Keratinocyte (primary cell): Measurements from ENCODE around the gene SPECC1L. TPM values are rescaled to one million over a fixed set of nuclear protein-coding genes. Genes with fewer than 3 reads are reported as not detected.

Source experiments
- DNase-seq: peaks from one replicate; pipeline ENCODE4 v3.0.0-alpha.2; 2011; ENCODE audit warnings: low read depth, missing footprints, low spot score
- FAIRE-seq: peaks from 2 replicates; lab custom pipeline; 2011; peaks lifted over from hg19 to GRCh38; lab: Jason Lieb, UNC
- H2AFZ ChIP-seq: 2 replicates; pipeline ENCODE4 v1.6.0; 2012; ENCODE audit warnings: low read length, control low read depth, inconsistent platforms; ENCODE audit not compliant: control insufficient read depth
- H3K27ac ChIP-seq: 2 replicates; pipeline ENCODE4 v1.5.1; 2011; ENCODE audit warnings: low read length; ENCODE audit not compliant: control insufficient read depth, insufficient read depth
- H3K27me3 ChIP-seq: 3 replicates; pipeline ENCODE4 v1.6.0; 2011; ENCODE audit warnings: low read length; ENCODE audit not compliant: control insufficient read depth, insufficient read depth; ENCODE audit errors: extremely low read depth
- H3K36me3 ChIP-seq, 2 experiments: 2 replicates in 1 of 2; 3 replicates in 1 of 2; pipeline ENCODE4 v1.5.1; 2011; ENCODE audit warnings: low read length in 2 of 2, mild to moderate bottlenecking in 1 of 2; ENCODE audit not compliant: control insufficient read depth in 2 of 2, insufficient read depth in 2 of 2; ENCODE audit errors: extremely low read depth in 1 of 2
- H3K4me1 ChIP-seq: 3 replicates; pipeline ENCODE4 v1.5.1; 2011; ENCODE audit warnings: low read length; ENCODE audit not compliant: control insufficient read depth, insufficient read depth; ENCODE audit errors: extremely low read depth
- H3K4me2 ChIP-seq: 3 replicates; pipeline ENCODE4 v1.6.0; 2011; ENCODE audit warnings: low read depth, low read length; ENCODE audit not compliant: control insufficient read depth, insufficient read depth; ENCODE audit errors: extremely low read depth
- H3K4me3 ChIP-seq, 3 experiments: fragments of 200-600 bp in 1 of 3; sonication (generic) in 1 of 3; 2 replicates in 2 of 3; 3 replicates in 1 of 3; pipeline ENCODE4 v1.5.1; 2011 to 2016; ENCODE audit warnings: low read length in 3 of 3, mild to moderate bottlenecking in 3 of 3, control low read depth in 2 of 3, inconsistent platforms in 1 of 3, low read depth in 1 of 3, mixed read lengths in 1 of 3, mixed run types in 1 of 3, moderate library complexity in 1 of 3; ENCODE audit not compliant: control insufficient read depth in 2 of 3, insufficient read depth in 2 of 3; ENCODE audit errors: extremely low read depth in 1 of 3
- H3K79me2 ChIP-seq: 2 replicates; pipeline ENCODE4 v1.6.0; 2012; ENCODE audit warnings: low read length; ENCODE audit not compliant: control insufficient read depth, insufficient read depth
- H3K9ac ChIP-seq: 3 replicates; pipeline ENCODE4 v1.6.0; 2011; ENCODE audit warnings: low read length; ENCODE audit not compliant: control insufficient read depth, insufficient read depth; ENCODE audit errors: extremely low read depth
- H3K9me1 ChIP-seq: 3 replicates; pipeline ENCODE4 v1.6.0; 2011; ENCODE audit warnings: low read length; ENCODE audit not compliant: control insufficient read depth, insufficient read depth; ENCODE audit errors: extremely low read depth
- H3K9me3 ChIP-seq: 2 replicates; pipeline ENCODE4 v1.5.1; 2012; ENCODE audit warnings: low read depth, low read length; ENCODE audit not compliant: control insufficient read depth
- H4K20me1 ChIP-seq: 3 replicates; pipeline ENCODE4 v1.6.0; 2011; ENCODE audit warnings: low read length; ENCODE audit not compliant: control insufficient read depth, insufficient read depth; ENCODE audit errors: extremely low read depth
- EZH2 ChIP-seq: IDR thresholded peaks from one replicate; pipeline ENCODE4 v1.6.1; 2012; ENCODE audit warnings: inconsistent platforms, mild to moderate bottlenecking, low read length, moderate library complexity
- dilution Hi-C: fragments of 300-500 bp; cut with MboI; formaldehyde crosslinking; loops from one replicate; pipeline ENCODE4 v1.7.0; 2020; ENCODE audit warnings: low sequenced_read_pairs; ENCODE audit not compliant: extremely low pct_ligation_motif_present
- polyA plus RNA-seq, 5 experiments: library from polyadenylated mRNA; depleted of rRNA in 3 of 5; stranded (reverse) in 3 of 5; stranded (forward) in 1 of 5; unstranded in 1 of 5; fragments of >200 nt; gene quantifications; 1 replicate in 1 of 5; 2 replicates in 3 of 5; 3 replicates in 1 of 5; pipeline versions ENCODE4 v1.2.1 to v1.2.3, GENCODE V29; 2011 to 2012; ENCODE audit warnings: missing spikeins in 2 of 5, low read depth in 1 of 5, low replicate concordance in 1 of 5
- TF ChIP-seq, protein P1 (sequence below), 3 experiments: IDR thresholded peaks in 1 of 3; conservative IDR thresholded peaks in 1 of 3; optimal IDR thresholded peaks in 1 of 3; 2 replicates in 2 of 3; 3 replicates in 1 of 3; pipeline versions ENCODE3 to v1.5.1; 2011; ENCODE audit warnings: low read length in 3 of 3, mild to moderate bottlenecking in 3 of 3, moderate library complexity in 2 of 3, control low read depth in 1 of 3, inconsistent platforms in 1 of 3; ENCODE audit not compliant: insufficient read depth in 2 of 3; ENCODE audit errors: extremely low read depth in 1 of 3

SPECC1L gene
- polyA plus RNA-seq, 1 donor (not counting 4 experiments of a cell fraction or from before 2014, with no cell fraction given), result 19.3 TPM

DNA sequence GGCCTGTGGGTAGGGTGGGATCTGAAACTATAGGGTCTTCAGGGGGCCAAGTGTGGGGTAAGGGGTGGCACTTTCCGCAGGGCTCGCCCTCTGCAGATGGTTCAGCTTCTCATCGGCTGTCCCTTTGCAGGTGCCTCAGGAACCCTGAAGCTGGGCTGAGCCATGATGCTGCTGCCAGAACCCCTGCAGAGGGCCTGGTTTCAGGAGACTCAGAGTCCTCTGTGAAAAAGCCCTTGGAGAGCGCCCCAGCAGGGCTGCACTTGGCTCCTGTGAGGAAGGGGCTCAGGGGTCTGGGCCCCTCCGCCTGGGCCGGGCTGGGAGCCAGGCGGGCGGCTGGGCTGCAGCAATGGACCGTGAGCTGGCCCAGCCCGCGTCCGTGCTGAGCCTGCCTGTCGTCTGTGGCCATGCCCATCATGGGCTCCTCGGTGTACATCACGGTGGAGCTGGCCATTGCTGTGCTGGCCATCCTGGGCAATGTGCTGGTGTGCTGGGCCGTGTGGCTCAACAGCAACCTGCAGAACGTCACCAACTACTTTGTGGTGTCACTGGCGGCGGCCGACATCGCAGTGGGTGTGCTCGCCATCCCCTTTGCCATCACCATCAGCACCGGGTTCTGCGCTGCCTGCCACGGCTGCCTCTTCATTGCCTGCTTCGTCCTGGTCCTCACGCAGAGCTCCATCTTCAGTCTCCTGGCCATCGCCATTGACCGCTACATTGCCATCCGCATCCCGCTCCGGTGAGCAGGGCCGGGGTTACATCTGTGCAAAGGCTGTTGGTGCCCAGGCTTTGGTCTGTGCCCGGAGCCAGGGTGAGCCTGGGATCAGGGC, 162.6 kb downstream of the SPECC1L start:
- FAIRE-seq (no peak), DNase-seq (no peak)
- Histone ChIP-seq H4K20me1 (no peaks in the 10 kb centered on the region), H3K4me1 (peaks cover 23% of the 10 kb centered on the region), H3K9me1 (no peaks in the 10 kb centered on the region), H3K79me2 (no peaks in the 10 kb centered on the region), H3K9me3 (no peaks in the 10 kb centered on the region), H3K4me2 (no peak overlapping the region), H2AFZ (no peak overlapping the region), H3K4me3 (no peak overlapping the region), H3K9ac (no peak overlapping the region), H3K27ac (no peak overlapping the region), H3K36me3 (no peaks in the 10 kb centered on the region), H3K27me3 (no peaks in the 10 kb centered on the region)
- dilution Hi-C loops, result no loop called here
- TF ChIP-seq EZH2, result no peak
- TF ChIP-seq, protein P1, sequence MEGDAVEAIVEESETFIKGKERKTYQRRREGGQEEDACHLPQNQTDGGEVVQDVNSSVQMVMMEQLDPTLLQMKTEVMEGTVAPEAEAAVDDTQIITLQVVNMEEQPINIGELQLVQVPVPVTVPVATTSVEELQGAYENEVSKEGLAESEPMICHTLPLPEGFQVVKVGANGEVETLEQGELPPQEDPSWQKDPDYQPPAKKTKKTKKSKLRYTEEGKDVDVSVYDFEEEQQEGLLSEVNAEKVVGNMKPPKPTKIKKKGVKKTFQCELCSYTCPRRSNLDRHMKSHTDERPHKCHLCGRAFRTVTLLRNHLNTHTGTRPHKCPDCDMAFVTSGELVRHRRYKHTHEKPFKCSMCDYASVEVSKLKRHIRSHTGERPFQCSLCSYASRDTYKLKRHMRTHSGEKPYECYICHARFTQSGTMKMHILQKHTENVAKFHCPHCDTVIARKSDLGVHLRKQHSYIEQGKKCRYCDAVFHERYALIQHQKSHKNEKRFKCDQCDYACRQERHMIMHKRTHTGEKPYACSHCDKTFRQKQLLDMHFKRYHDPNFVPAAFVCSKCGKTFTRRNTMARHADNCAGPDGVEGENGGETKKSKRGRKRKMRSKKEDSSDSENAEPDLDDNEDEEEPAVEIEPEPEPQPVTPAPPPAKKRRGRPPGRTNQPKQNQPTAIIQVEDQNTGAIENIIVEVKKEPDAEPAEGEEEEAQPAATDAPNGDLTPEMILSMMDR (optimal IDR thresholded peaks at IDR 0.05 in 1 of 3, IDR thresholded peaks at IDR 0.05 in 1 of 3, conservative IDR thresholded peaks at IDR 0.05 in 1 of 3; ENCODE audit: extremely low read depth in 1 of 3, insufficient read depth in 2 of 3, low read length in 3 of 3), result no peak

DNA sequence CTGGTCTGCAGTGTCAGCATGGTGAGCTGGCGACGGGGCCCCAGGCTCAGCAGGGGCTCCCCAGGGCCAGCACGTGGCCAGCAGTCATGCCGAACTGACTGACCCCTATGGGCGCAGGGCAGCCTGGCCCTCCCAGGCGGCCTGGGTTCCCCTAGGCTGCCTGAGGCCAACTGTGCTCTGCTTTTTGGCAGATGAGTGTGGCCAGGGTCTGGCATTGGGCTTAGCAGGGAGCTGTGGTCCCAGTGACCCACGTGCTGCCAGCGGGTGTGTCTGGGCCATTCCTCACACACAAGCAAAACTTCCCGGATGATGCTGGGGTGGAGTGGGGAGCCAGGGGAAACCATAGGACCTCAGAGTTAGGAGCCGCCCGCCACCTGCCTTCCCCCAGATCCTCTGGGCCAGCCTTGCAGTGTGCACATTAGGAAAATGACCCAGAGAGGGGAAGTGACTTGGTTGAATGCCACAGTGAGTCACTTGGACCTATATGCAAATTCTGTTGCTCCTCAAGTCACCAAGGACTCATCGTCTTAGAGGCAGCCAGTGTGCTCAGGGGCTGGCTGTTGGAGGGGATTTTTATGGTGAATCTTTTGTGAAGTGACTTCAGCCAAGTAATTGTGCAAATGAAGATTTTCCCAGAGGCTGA, 163.3 kb downstream of the SPECC1L start:
- Histone ChIP-seq H4K20me1 (no peaks in the 10 kb centered on the region), H3K4me3 (no peak overlapping the region), H3K4me2 (no peak overlapping the region), H3K27me3 (no peaks in the 10 kb centered on the region), H2AFZ (no peak overlapping the region), H3K27ac (no peak overlapping the region), H3K9me1 (no peaks in the 10 kb centered on the region), H3K9ac (no peak overlapping the region), H3K79me2 (no peaks in the 10 kb centered on the region), H3K9me3 (no peaks in the 10 kb centered on the region), H3K4me1 (peaks cover 23% of the 10 kb centered on the region), H3K36me3 (no peaks in the 10 kb centered on the region)
- dilution Hi-C loops, result no loop called here
- DNase-seq, result no peak
- TF ChIP-seq EZH2, result no peak
- TF ChIP-seq, protein P1 (optimal IDR thresholded peaks at IDR 0.05 in 1 of 3, IDR thresholded peaks at IDR 0.05 in 1 of 3, conservative IDR thresholded peaks at IDR 0.05 in 1 of 3; ENCODE audit: extremely low read depth in 1 of 3, insufficient read depth in 2 of 3, low read length in 3 of 3), result no peak
- no peak for FAIRE-seq
